MM.1S (cell line): ENCODE data around the gene AGPAT2.

Source experiments
- EZH2 ChIP-seq: fragments of 300-600 bp; sonication (generic); optimal IDR thresholded peaks from 2 replicates; pipeline ENCODE3; 2017; ENCODE audit warnings: low read depth, mild to moderate bottlenecking, antibody characterized with exemption, low read length, mixed read lengths
- EZH2phosphoT487 ChIP-seq: fragments of 300-600 bp; sonication (generic); IDR thresholded peaks from 2 replicates; pipeline ENCODE4 v1.6.1; 2018; ENCODE audit warnings: antibody characterized with exemption, low read length
- TF ChIP-seq, protein P1 (sequence below): fragments of 300-600 bp; sonication (generic); IDR thresholded peaks from 2 replicates; pipeline ENCODE4 v1.5.1; 2016; ENCODE audit warnings: antibody characterized with exemption, low read length, mixed read lengths

DNA sequence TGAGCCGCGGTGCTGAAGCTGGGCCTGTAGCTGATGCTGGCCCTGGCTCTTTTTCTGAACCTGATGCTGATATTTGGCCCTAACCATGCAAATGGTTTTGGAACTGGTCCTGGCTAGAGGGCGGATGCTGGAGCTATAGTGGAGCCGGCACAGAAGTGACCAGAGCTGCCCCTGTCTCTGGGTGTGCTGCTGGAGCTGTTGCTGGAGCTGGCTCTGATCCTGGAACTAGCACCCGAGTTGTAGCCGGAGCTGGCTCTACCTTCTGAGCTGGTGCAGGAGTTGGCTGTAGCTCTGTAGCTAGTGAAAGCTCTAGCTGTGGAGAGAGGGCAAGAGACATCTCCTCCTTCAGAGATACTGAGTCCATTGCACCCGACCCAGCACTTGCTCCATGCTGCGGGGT is 42.7 kb upstream of the AGPAT2 start:
- TF ChIP-seq, protein P1, sequence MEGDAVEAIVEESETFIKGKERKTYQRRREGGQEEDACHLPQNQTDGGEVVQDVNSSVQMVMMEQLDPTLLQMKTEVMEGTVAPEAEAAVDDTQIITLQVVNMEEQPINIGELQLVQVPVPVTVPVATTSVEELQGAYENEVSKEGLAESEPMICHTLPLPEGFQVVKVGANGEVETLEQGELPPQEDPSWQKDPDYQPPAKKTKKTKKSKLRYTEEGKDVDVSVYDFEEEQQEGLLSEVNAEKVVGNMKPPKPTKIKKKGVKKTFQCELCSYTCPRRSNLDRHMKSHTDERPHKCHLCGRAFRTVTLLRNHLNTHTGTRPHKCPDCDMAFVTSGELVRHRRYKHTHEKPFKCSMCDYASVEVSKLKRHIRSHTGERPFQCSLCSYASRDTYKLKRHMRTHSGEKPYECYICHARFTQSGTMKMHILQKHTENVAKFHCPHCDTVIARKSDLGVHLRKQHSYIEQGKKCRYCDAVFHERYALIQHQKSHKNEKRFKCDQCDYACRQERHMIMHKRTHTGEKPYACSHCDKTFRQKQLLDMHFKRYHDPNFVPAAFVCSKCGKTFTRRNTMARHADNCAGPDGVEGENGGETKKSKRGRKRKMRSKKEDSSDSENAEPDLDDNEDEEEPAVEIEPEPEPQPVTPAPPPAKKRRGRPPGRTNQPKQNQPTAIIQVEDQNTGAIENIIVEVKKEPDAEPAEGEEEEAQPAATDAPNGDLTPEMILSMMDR = no peak
- no peak for TF ChIP-seq EZH2phosphoT487
- no peak for TF ChIP-seq EZH2
